ENCODE data around the gene BNIP2.

- TF ChIP-seq EZH2 (IDR thresholded peaks at IDR 0.05; ENCODE audit: low read length, missing control alignments) (no peak), CTCF (conservative IDR thresholded peaks at IDR 0.05 in 1 of 2, IDR thresholded peaks at IDR 0.05 in 1 of 2; ENCODE audit: low read depth in 1 of 2, low read length in 2 of 2) (no peak)
These were observed 26.9 kb downstream of the BNIP2 start for GRCh38 chr15:59662260-59662659.
